Ramos (cell line): ENCODE results near the gene PRF1.
"Not testable (repeated sequence)": the region's sequence is repeated elsewhere in the genome, so short reads cannot be mapped to it uniquely, and the experiment has no call there.

ENCODE experiments used
- in situ Hi-C: fragments of 300-500 bp; cut with MboI; formaldehyde crosslinking; loops from one replicate; pipeline ENCODE4 v1.14.3; 2022; ENCODE audit warnings: low sequenced_read_pairs; ENCODE audit not compliant: unreplicated experiment

Gene PRF1

GRCh38 chr10:70618663-70619062 lies 16.1 kb upstream of the PRF1 start:
- in situ Hi-C loops, result no loop called here

GRCh38 chr10:70617798-70618568 lies 15.4 kb upstream of the PRF1 start:
- in situ Hi-C loops, result no loop called here

GRCh38 chr10:70616761-70617160 lies 14.2 kb upstream of the PRF1 start:
- in situ Hi-C loops, result no loop called here

GRCh38 chr10:70615784-70616522 lies 13.4 kb upstream of the PRF1 start:
- in situ Hi-C loops, result no loop called here

GRCh38 chr10:70615211-70615610 lies 12.7 kb upstream of the PRF1 start:
- in situ Hi-C loops, result no loop called here

GRCh38 chr10:70614364-70614763 lies 11.8 kb upstream of the PRF1 start:
- in situ Hi-C loops, result not testable (repeated sequence)

- in situ Hi-C loops, result no loop called here
Observed at GRCh38 chr10:70613941-70614340, 11.4 kb upstream of the PRF1 start.

GRCh38 chr10:70607936-70608335 lies 5.4 kb upstream of the PRF1 start:
- in situ Hi-C loops, result no loop called here

GRCh38 chr10:70605161-70605560 lies 2.6 kb upstream of the PRF1 start:
- in situ Hi-C loops, result no loop called here

GRCh38 chr10:70604106-70604505 lies 1.6 kb upstream of the PRF1 start:
- in situ Hi-C loops, result no loop called here

- in situ Hi-C loops, result no loop called here
Observed at GRCh38 chr10:70603449-70603801, 884 bp upstream of the PRF1 start.

- in situ Hi-C loops, result no loop called here
Observed at GRCh38 chr10:70601746-70602145, 795 bp downstream of the PRF1 start.

GRCh38 chr10:70600512-70601395 lies 1.8 kb downstream of the PRF1 start:
- in situ Hi-C loops, result no loop called here

GRCh38 chr10:70599791-70600190 lies 2.8 kb downstream of the PRF1 start:
- in situ Hi-C loops, result no loop called here

- in situ Hi-C loops, result no loop called here
Observed at GRCh38 chr10:70599319-70599718, 3.2 kb downstream of the PRF1 start.

GRCh38 chr10:70598857-70599295 lies 3.7 kb downstream of the PRF1 start:
- in situ Hi-C loops, result no loop called here

- in situ Hi-C loops, result no loop called here
Observed at GRCh38 chr10:70597856-70598815, 4.4 kb downstream of the PRF1 start.

- in situ Hi-C loops, result no loop called here
Observed at GRCh38 chr10:70596860-70597809, 5.4 kb downstream of the PRF1 start.
